Mesendoderm (in vitro differentiated cells): ENCODE data around the gene CEP131.

Experiments used
- DNase-seq: peaks from one replicate; pipeline ENCODE4 v3.0.0; 2013
- H2AK5ac ChIP-seq: 2 replicates; pipeline ENCODE4 v1.6.1; 2013; ENCODE audit warnings: low read length, inconsistent platforms
- H2BK120ac ChIP-seq: 2 replicates; pipeline ENCODE4 v1.6.1; 2013; ENCODE audit warnings: low read depth, mild to moderate bottlenecking, low read length, moderate library complexity, mixed read lengths
- H2BK15ac ChIP-seq: replicated peaks from 2 replicates; pipeline ENCODE4 v1.6.1; 2013; ENCODE audit warnings: low read depth, mild to moderate bottlenecking, moderate library complexity
- H2BK5ac ChIP-seq: 2 replicates; pipeline ENCODE4 v1.6.1; 2013; ENCODE audit warnings: low read length, inconsistent platforms
- H3K18ac ChIP-seq: 2 replicates; pipeline ENCODE4 v1.6.1; 2013; ENCODE audit warnings: mild to moderate bottlenecking, low read length, mixed read lengths
- H3K23ac ChIP-seq: one replicate; pipeline ENCODE4 v1.6.1; 2013; ENCODE audit warnings: low read length
- H3K27ac ChIP-seq: 2 replicates; pipeline ENCODE4 v1.5.1; 2013; ENCODE audit warnings: low read depth, mild to moderate bottlenecking, inconsistent platforms, low read length, moderate library complexity
- H3K27me3 ChIP-seq: 2 replicates; pipeline ENCODE4 v1.6.1; 2013; ENCODE audit warnings: low read length, control low read depth, mild to moderate bottlenecking, inconsistent platforms; ENCODE audit not compliant: insufficient read depth, poor library complexity
- H3K36me3 ChIP-seq: 2 replicates; pipeline ENCODE4 v1.6.1; 2013; ENCODE audit warnings: low read length, inconsistent platforms; ENCODE audit not compliant: control insufficient read depth, insufficient read depth
- H3K4ac ChIP-seq: one replicate; pipeline ENCODE4 v1.6.1; 2013; ENCODE audit warnings: low read depth, mild to moderate bottlenecking, low read length, moderate library complexity
- H3K4me1 ChIP-seq: 2 replicates; pipeline ENCODE4 v1.6.1; 2013; ENCODE audit warnings: low read depth, low read length, inconsistent platforms; ENCODE audit not compliant: control insufficient read depth
- H3K4me2 ChIP-seq: 2 replicates; pipeline ENCODE4 v1.6.1; 2013; ENCODE audit warnings: low read length
- H3K4me3 ChIP-seq: 2 replicates; pipeline ENCODE4 v1.5.1; 2013; ENCODE audit warnings: mild to moderate bottlenecking, low read length
- H3K56ac ChIP-seq: one replicate; pipeline ENCODE4 v1.6.1; 2013; ENCODE audit warnings: low read length
- H3K79me1 ChIP-seq: 2 replicates; pipeline ENCODE4 v1.6.1; 2013; ENCODE audit warnings: low read length, inconsistent platforms
- H3K79me2 ChIP-seq: 2 replicates; pipeline ENCODE4 v1.6.1; 2013; ENCODE audit warnings: mild to moderate bottlenecking, low read length; ENCODE audit not compliant: control insufficient read depth, insufficient read depth
- H3K9ac ChIP-seq: 2 replicates; pipeline ENCODE4 v1.6.1; 2013; ENCODE audit warnings: low read length, inconsistent platforms
- H4K5ac ChIP-seq: one replicate; pipeline ENCODE4 v1.6.1; 2013; ENCODE audit warnings: low read length
- H4K8ac ChIP-seq: one replicate; pipeline ENCODE4 v1.6.1; 2013; ENCODE audit warnings: low read depth, mild to moderate bottlenecking, control low read depth, low read length, moderate library complexity
- WGBS: extraction: QIAGEN DNeasy Blood & Tissue Kit; methylation state at CpG from one replicate; pipeline ENCODE4 v1.1.7; 2013; ENCODE audit warnings: low lambda C conversion rate, missing lambda C conversion rate; ENCODE audit not compliant: insufficient coverage; ENCODE audit errors: extremely low coverage; 5-methylcytosine and 5-hydroxymethylcytosine counted together

CEP131 gene

GRCh38 chr17:81208651-81209050, 14.1 kb downstream of the CEP131 start:
- Histone ChIP-seq H3K56ac (no peak overlapping the region), H3K4me3 (no peak overlapping the region), H3K79me1 (peaks cover 4% of the 10 kb centered on the region), H4K8ac (no peak overlapping the region), H2BK120ac (no peak overlapping the region), H3K18ac (no peak overlapping the region), H3K4ac (no peak overlapping the region), H3K27me3 (no peaks in the 10 kb centered on the region), H3K9ac (no peak overlapping the region), H2BK5ac (no peak overlapping the region), H3K27ac (no peak overlapping the region), H3K4me2 (no peak overlapping the region), H2AK5ac (no peak overlapping the region), H3K4me1 (no peaks in the 10 kb centered on the region), H2BK15ac (no peak overlapping the region), H3K23ac (no peak overlapping the region), H4K5ac (no peak overlapping the region), H3K79me2 (no peaks in the 10 kb centered on the region), H3K36me3 (no peaks in the 10 kb centered on the region)
- WGBS, result no CpG with 5 or more reads among the region's 10 CpGs
- no peak for DNase-seq

- no peaks in the 10 kb centered on the region for H3K79me2 ChIP-seq
- no peak overlapping the region for H3K4me3 ChIP-seq
- no peak overlapping the region for H3K18ac ChIP-seq
- no peak overlapping the region for H3K4me2 ChIP-seq
- DNase-seq, result no peak
- H3K4ac ChIP-seq, result no peak overlapping the region
- H4K8ac ChIP-seq, result no peak overlapping the region
- no peaks in the 10 kb centered on the region for H3K36me3 ChIP-seq
- H3K79me1 ChIP-seq, result peaks cover 2% of the 10 kb centered on the region
- no peak overlapping the region for H4K5ac ChIP-seq
- H2BK120ac ChIP-seq, result no peak overlapping the region
- H3K56ac ChIP-seq, result no peak overlapping the region
- H2BK5ac ChIP-seq, result no peak overlapping the region
- no peak overlapping the region for H3K23ac ChIP-seq
- no peaks in the 10 kb centered on the region for H3K4me1 ChIP-seq
- H3K9ac ChIP-seq, result no peak overlapping the region
- H3K27me3 ChIP-seq, result no peaks in the 10 kb centered on the region
- H3K27ac ChIP-seq, result no peak overlapping the region
- no peak overlapping the region for H2BK15ac ChIP-seq
- WGBS, result no CpG with 5 or more reads among the region's 21 CpGs
- H2AK5ac ChIP-seq, result no peak overlapping the region
Measured at GRCh38 chr17:81207610-81208581, 14.9 kb downstream of the CEP131 start.

- H2AK5ac ChIP-seq, result no peak overlapping the region
- H3K23ac ChIP-seq, result no peak overlapping the region
- H3K56ac ChIP-seq, result no peak overlapping the region
Measured at GRCh38 chr17:81206657-81207056, 16.1 kb downstream of the CEP131 start.

GRCh38 chr17:81206166-81206565, 16.6 kb downstream of the CEP131 start:
- Histone ChIP-seq H3K9ac (no peak overlapping the region), H3K56ac (no peak overlapping the region), H2BK120ac (no peak overlapping the region), H2AK5ac (no peak overlapping the region), H3K36me3 (no peaks in the 10 kb centered on the region), H3K23ac (no peak overlapping the region), H3K79me2 (no peaks in the 10 kb centered on the region), H2BK5ac (no peak overlapping the region), H3K4me1 (no peaks in the 10 kb centered on the region), H3K79me1 (no peaks in the 10 kb centered on the region), H3K4ac (no peak overlapping the region), H3K18ac (no peak overlapping the region), H3K4me2 (no peak overlapping the region), H4K5ac (no peak overlapping the region), H2BK15ac (no peak overlapping the region), H3K4me3 (no peak overlapping the region), H3K27me3 (no peaks in the 10 kb centered on the region), H3K27ac (no peak overlapping the region), H4K8ac (no peak overlapping the region)
- DNase-seq, result no peak
- no CpG with 5 or more reads among the region's 4 CpGs for WGBS

More at GRCh38 chr17:81206657-81207056, 16.1 kb downstream of the CEP131 start:
- H3K27ac ChIP-seq, result no peak overlapping the region
- H3K79me2 ChIP-seq, result no peaks in the 10 kb centered on the region
- H3K27me3 ChIP-seq, result no peaks in the 10 kb centered on the region
- no peak overlapping the region for H2BK120ac ChIP-seq
- H3K9ac ChIP-seq, result no peak overlapping the region
- H4K8ac ChIP-seq, result no peak overlapping the region
- H3K4ac ChIP-seq, result no peak overlapping the region
- no peak overlapping the region for H3K4me3 ChIP-seq
- no peak for DNase-seq
- H3K18ac ChIP-seq, result no peak overlapping the region
- no CpG with 5 or more reads among the region's 12 CpGs for WGBS
- H3K4me1 ChIP-seq, result no peaks in the 10 kb centered on the region
- H2BK5ac ChIP-seq, result no peak overlapping the region
- H3K36me3 ChIP-seq, result no peaks in the 10 kb centered on the region
- no peaks in the 10 kb centered on the region for H3K79me1 ChIP-seq
- H2BK15ac ChIP-seq, result no peak overlapping the region
- no peak overlapping the region for H4K5ac ChIP-seq
- no peak overlapping the region for H3K4me2 ChIP-seq

GRCh38 chr17:81204578-81204977, 18.2 kb downstream of the CEP131 start:
- no peak overlapping the region for H4K5ac ChIP-seq
- no peak overlapping the region for H3K4me2 ChIP-seq
- no peak for DNase-seq
- no peak overlapping the region for H3K4ac ChIP-seq
- H3K4me3 ChIP-seq, result no peak overlapping the region
- no peaks in the 10 kb centered on the region for H3K79me1 ChIP-seq
- H2BK15ac ChIP-seq, result no peak overlapping the region
- no peaks in the 10 kb centered on the region for H3K36me3 ChIP-seq
- no peak overlapping the region for H2AK5ac ChIP-seq
- H2BK5ac ChIP-seq, result no peak overlapping the region
- no peak overlapping the region for H3K18ac ChIP-seq
- no peak overlapping the region for H3K56ac ChIP-seq
- H3K9ac ChIP-seq, result no peak overlapping the region
- H3K23ac ChIP-seq, result no peak overlapping the region
- no peaks in the 10 kb centered on the region for H3K4me1 ChIP-seq
- no peak overlapping the region for H4K8ac ChIP-seq
- H3K27me3 ChIP-seq, result no peaks in the 10 kb centered on the region
- no CpG with 5 or more reads among the region's 10 CpGs for WGBS
- no peak overlapping the region for H3K27ac ChIP-seq
- no peak overlapping the region for H2BK120ac ChIP-seq
- H3K79me2 ChIP-seq, result no peaks in the 10 kb centered on the region
